NCI-H345 (cell line): ENCODE results near the gene MAMDC4.
"Not testable (repeated sequence)": the region's sequence is repeated elsewhere in the genome, so short reads cannot be mapped to it uniquely, and the experiment has no call there.

Source experiments
- DNase-seq: peaks from one replicate; lab custom pipeline; 2025; lab: John Stamatoyannopoulos, UW

Gene MAMDC4

GRCh38 chr9:136862849-136863622 is 10.9 kb downstream of the MAMDC4 start:
- no peak for DNase-seq

- no peak for DNase-seq
Observed at GRCh38 chr9:136863623-136864273, 11.6 kb downstream of the MAMDC4 start.

GRCh38 chr9:136865041-136865767 is 13.1 kb downstream of the MAMDC4 start:
- DNase-seq: no peak

- no peak for DNase-seq
Observed at GRCh38 chr9:136865768-136866103, 13.6 kb downstream of the MAMDC4 start.

GRCh38 chr9:136866898-136867421 is 14.8 kb downstream of the MAMDC4 start:
- DNase-seq: not testable (repeated sequence)

- no peak for DNase-seq
Observed at GRCh38 chr9:136867480-136867879, 15.3 kb downstream of the MAMDC4 start.

GRCh38 chr9:136867917-136868316 is 15.8 kb downstream of the MAMDC4 start:
- DNase-seq: no peak

GRCh38 chr9:136868644-136869043 is 16.5 kb downstream of the MAMDC4 start:
- DNase-seq: no peak

GRCh38 chr9:136869611-136870010 is 17.5 kb downstream of the MAMDC4 start:
- not testable (repeated sequence) for DNase-seq

- no peak for DNase-seq
Observed at GRCh38 chr9:136875155-136875554, 23.0 kb downstream of the MAMDC4 start.

GRCh38 chr9:136876476-136876875 is 24.3 kb downstream of the MAMDC4 start:
- DNase-seq: no peak

- DNase-seq: no peak
Observed at GRCh38 chr9:136880651-136881050, 28.5 kb downstream of the MAMDC4 start.

GRCh38 chr9:136881691-136882108 is 29.6 kb downstream of the MAMDC4 start:
- no peak for DNase-seq

GRCh38 chr9:136882109-136882946 is 30.2 kb downstream of the MAMDC4 start:
- no peak for DNase-seq

- not testable (repeated sequence) for DNase-seq
Observed at GRCh38 chr9:136882947-136883283, 30.8 kb downstream of the MAMDC4 start.

- not testable (repeated sequence) for DNase-seq
Observed at GRCh38 chr9:136883670-136884069, 31.5 kb downstream of the MAMDC4 start.

- peak; percentile 99 for DNase-seq
Observed at GRCh38 chr9:136885950-136886578, 33.9 kb downstream of the MAMDC4 start, which contains the start of gene TRAF2. Gene TRAF2, plus strand, starts transcription at chr9:136886516. Its CDS starts 12,225 bp downstream, at chr9:136898741.

- peak; percentile 72 for DNase-seq
Observed at GRCh38 chr9:136886610-136887597, 34.8 kb downstream of the MAMDC4 start.

GRCh38 chr9:136888454-136888853 is 36.3 kb downstream of the MAMDC4 start:
- DNase-seq: no peak

GRCh38 chr9:136889858-136890257 is 37.7 kb downstream of the MAMDC4 start:
- DNase-seq: no peak
